Measurements from ENCODE around the gene UAP1L1. TPM values are rescaled to one million over a fixed set of nuclear protein-coding genes. Genes with fewer than 3 reads are reported as not detected.

UAP1L1 gene
- total and polyA plus RNA-seq, 9 of the 15 experiments (the other 6 are each of a cell fraction or from before 2014, with no cell fraction given): 0.20 to 8.6 (median 3.7) TPM

DNA sequence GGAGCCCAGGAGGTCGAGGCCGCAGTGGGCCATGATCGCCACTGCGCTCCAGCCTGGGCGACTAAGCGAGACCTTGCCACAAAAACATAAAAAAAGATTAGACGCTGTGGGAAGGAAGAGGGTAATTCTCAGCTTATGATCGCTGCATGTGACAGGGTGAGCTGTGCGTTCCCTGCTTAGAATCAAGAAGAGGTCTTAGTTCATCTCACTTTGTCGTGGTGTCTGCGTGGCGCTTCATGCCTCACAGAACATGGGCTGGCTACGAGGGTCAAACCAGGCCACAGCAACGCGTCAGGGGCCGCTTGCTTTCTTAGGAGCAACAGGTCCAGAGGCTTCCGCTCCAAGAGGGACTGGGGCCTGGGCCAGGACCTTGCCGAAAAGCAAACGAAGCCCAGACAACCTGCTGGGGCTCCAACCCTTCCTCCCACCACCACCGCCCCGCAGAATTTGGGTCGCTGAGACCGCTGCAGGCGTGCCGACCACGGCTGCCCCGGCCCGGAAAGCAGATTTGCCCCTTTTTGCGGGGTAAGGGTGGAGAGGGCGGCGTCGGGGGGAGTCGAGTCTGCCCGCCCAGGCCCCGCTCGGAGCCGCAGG lies 51.6 kb downstream of the UAP1L1 start (continued):
- no peak for TF ChIP-seq NR2C1 (IDR thresholded peaks at IDR 0.05)
- TF ChIP-seq NR2C1 (tag; IDR thresholded peaks at IDR 0.05): no peak
- TF ChIP-seq HEY1 (CRISPR knock-in tag; IDR thresholded peaks at IDR 0.05; ENCODE audit: borderline replicate concordance): no peak
- TF ChIP-seq, protein P1, sequence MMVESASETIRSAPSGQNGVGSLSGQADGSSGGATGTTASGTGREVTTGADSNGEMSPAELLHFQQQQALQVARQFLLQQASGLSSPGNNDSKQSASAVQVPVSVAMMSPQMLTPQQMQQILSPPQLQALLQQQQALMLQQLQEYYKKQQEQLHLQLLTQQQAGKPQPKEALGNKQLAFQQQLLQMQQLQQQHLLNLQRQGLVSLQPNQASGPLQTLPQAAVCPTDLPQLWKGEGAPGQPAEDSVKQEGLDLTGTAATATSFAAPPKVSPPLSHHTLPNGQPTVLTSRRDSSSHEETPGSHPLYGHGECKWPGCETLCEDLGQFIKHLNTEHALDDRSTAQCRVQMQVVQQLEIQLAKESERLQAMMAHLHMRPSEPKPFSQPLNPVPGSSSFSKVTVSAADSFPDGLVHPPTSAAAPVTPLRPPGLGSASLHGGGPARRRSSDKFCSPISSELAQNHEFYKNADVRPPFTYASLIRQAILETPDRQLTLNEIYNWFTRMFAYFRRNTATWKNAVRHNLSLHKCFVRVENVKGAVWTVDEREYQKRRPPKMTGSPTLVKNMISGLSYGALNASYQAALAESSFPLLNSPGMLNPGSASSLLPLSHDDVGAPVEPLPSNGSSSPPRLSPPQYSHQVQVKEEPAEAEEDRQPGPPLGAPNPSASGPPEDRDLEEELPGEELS (CRISPR knock-in tag; IDR thresholded peaks at IDR 0.05; ENCODE audit: borderline replicate concordance): no peak
- TF ChIP-seq NBN (IDR thresholded peaks at IDR 0.05; ENCODE audit: low read depth): no peak
- 0 out of 2 replicates have a peak, but pooled peaks have one; percentile 39 for TF ChIP-seq HDGF (IDR thresholded peaks at IDR 0.05)
- TF ChIP-seq RFX7 (CRISPR knock-in tag; IDR thresholded peaks at IDR 0.05): no peak
- TF ChIP-seq MEF2A (IDR thresholded peaks at IDR 0.05; ENCODE audit: control insufficient read depth, low read depth, low read length): no peak

All from K562 (cell line).